HG02852 (cell line): Measurements from ENCODE around the gene CIDEB.

Source experiments
- ATAC-seq: cut with Tn5 transposase; IDR thresholded peaks from one replicate; pipeline ENCODE4 v1.9.1; 2021; ENCODE audit warnings: mild to moderate bottlenecking, moderate library complexity; ENCODE audit not compliant: unreplicated experiment

CIDEB gene

GRCh38 chr14:24312736-24313507, 5.1 kb upstream of the CIDEB start:
- ATAC-seq = no peak

GRCh38 chr14:24311837-24312615, 4.2 kb upstream of the CIDEB start:
- ATAC-seq = no peak

GRCh38 chr14:24310646-24311604, 3.1 kb upstream of the CIDEB start, which contains the start of gene LTB4R:
LTB4R (plus strand) TSS chr14:24311502; CDS start chr14:24315652, 4,150 bp downstream.
- peak; percentile 54 for ATAC-seq

- no peak for ATAC-seq
Observed at GRCh38 chr14:24310265-24310645, 2.5 kb upstream of the CIDEB start.

- ATAC-seq = no peak
Observed at GRCh38 chr14:24309538-24310264, 1.9 kb upstream of the CIDEB start, which contains the start of gene LTB4R2. LTB4R2 (plus strand) TSS chr14:24310140; CDS start chr14:24310665, 525 bp downstream.

- ATAC-seq = no peak
Observed at GRCh38 chr14:24308342-24309124, 756 bp upstream of the CIDEB start.

- ATAC-seq = no peak
Observed at GRCh38 chr14:24307156-24307574, 612 bp downstream of the CIDEB start.

- ATAC-seq = no peak
Observed at GRCh38 chr14:24304019-24304387, 3.8 kb downstream of the CIDEB start.

GRCh38 chr14:24300326-24300980, 7.3 kb downstream of the CIDEB start:
- no peak for ATAC-seq

GRCh38 chr14:24299255-24300191, 8.3 kb downstream of the CIDEB start, which contains the start of the genes DHRS1 and NOP9:
DHRS1 (minus strand) TSS chr14:24299780; CDS start chr14:24299106, 674 bp downstream.
NOP9 (plus strand) TSS chr14:24299850; CDS start chr14:24299955, 105 bp downstream.
- ATAC-seq = peak; percentile 72

- no peak for ATAC-seq
Observed at GRCh38 chr14:24298892-24299254, 8.9 kb downstream of the CIDEB start.

- peak; percentile 22 for ATAC-seq
Observed at GRCh38 chr14:24297190-24297964, 10.4 kb downstream of the CIDEB start.

- peak; percentile 40 for ATAC-seq
Observed at GRCh38 chr14:24296341-24297157, 11.2 kb downstream of the CIDEB start.

GRCh38 chr14:24293525-24293924, 14.3 kb downstream of the CIDEB start:
- no peak for ATAC-seq

- ATAC-seq = no peak
Observed at GRCh38 chr14:24292118-24292807, 15.5 kb downstream of the CIDEB start.
